GM12878 (cell line): ENCODE data around the gene TP73. TPM values are rescaled to one million over a fixed set of nuclear protein-coding genes. Genes with fewer than 3 reads are reported as not detected.

Experiments
- ATAC-seq: fragments of 200-7000 bp; cut with Tn5 transposase; 3 replicates; pipeline ENCODE4 v1.9.1; 2020; ENCODE audit warnings: mild to moderate bottlenecking, moderate library complexity
- BruUV-seq: library from RNA; stranded (reverse); fragments of 400-500 nt; replicated peaks from 2 replicates; lab custom pipeline; 2021; lab: Mats Ljungman, UMichigan
- CTCF ChIA-PET: fragments of 300-600 bp; sonication (Branson Sonifier 250); formaldehyde crosslinking; extraction: SDS; loops from one replicate; lab custom pipeline; 2021; ENCODE audit warnings: inconsistent platforms; lab: Yijun Ruan, JAX
- POLR2A ChIA-PET: fragments of 350-600 bp; formaldehyde crosslinking; extraction: SDS; loops from one replicate; lab custom pipeline; 2021; ENCODE audit warnings: inconsistent platforms; lab: Charles Lee
- RAD21 ChIA-PET: fragments of 300-600 bp; sonication (Branson Sonifier 250); formaldehyde crosslinking; loops from one replicate; lab custom pipeline; 2023; ENCODE audit warnings: antibody characterized with exemption; ENCODE audit not compliant: unreplicated experiment; lab: Charles Lee
- SMC1A ChIA-PET: fragments of 300-600 bp; sonication (Branson Sonifier 250); formaldehyde crosslinking; loops from one replicate; lab custom pipeline; 2023; ENCODE audit not compliant: unreplicated experiment, uncharacterized antibody; lab: Charles Lee
- DNase-seq: peaks from one replicate; pipeline ENCODE4 v3.0.0-alpha.2; 2011; ENCODE audit warnings: low read depth, low spot score
- FAIRE-seq: peaks from 3 replicates; lab custom pipeline; 2011; peaks lifted over from hg19 to GRCh38; lab: Jason Lieb, UNC
- H2AFZ ChIP-seq: 2 replicates; pipeline ENCODE4 v1.6.0; 2011; ENCODE audit warnings: low read depth, low read length, control low read depth; ENCODE audit not compliant: control insufficient read depth
- H3K27ac ChIP-seq: 2 replicates; pipeline ENCODE4 v1.5.1; 2011; ENCODE audit warnings: control low read depth; ENCODE audit not compliant: control insufficient read depth, insufficient read depth
- H3K27me3 ChIP-seq, 2 experiments: replicated peaks in 1 of 2; 2 replicates each; pipeline versions ENCODE4 v1.6.0 to v1.6.1; 2011; ENCODE audit warnings: low read length in 1 of 2; ENCODE audit not compliant: control insufficient read depth in 2 of 2, insufficient read depth in 2 of 2
- H3K36me3 ChIP-seq, 2 experiments: 2 replicates each; pipeline ENCODE4 v1.5.1; 2011; ENCODE audit warnings: low read length in 1 of 2; ENCODE audit not compliant: control insufficient read depth in 2 of 2, insufficient read depth in 2 of 2
- H3K4me1 ChIP-seq: 2 replicates; pipeline ENCODE4 v1.6.1; 2011; ENCODE audit warnings: mild to moderate bottlenecking, low read length, moderate library complexity, mixed read lengths; ENCODE audit not compliant: control insufficient read depth, insufficient read depth
- H3K4me2 ChIP-seq: 2 replicates; pipeline ENCODE4 v1.6.0; 2011; ENCODE audit warnings: control low read depth; ENCODE audit not compliant: control insufficient read depth, insufficient read depth
- H3K4me3 ChIP-seq: fragments of 200-600 bp; sonication (generic); 2 replicates; pipeline ENCODE4 v1.5.1; 2016
- H3K79me2 ChIP-seq: 2 replicates; pipeline ENCODE4 v1.6.0; 2011; ENCODE audit warnings: low read length; ENCODE audit not compliant: control insufficient read depth, insufficient read depth
- H3K9ac ChIP-seq: 2 replicates; pipeline ENCODE4 v1.8.0; 2011; ENCODE audit warnings: low read length, control low read depth, mixed read lengths; ENCODE audit not compliant: control insufficient read depth, insufficient read depth
- H3K9me3 ChIP-seq: replicated peaks from 3 replicates; pipeline ENCODE4 v1.5.1; 2011; ENCODE audit warnings: mild to moderate bottlenecking, low read length; ENCODE audit not compliant: control insufficient read depth, insufficient read depth
- H4K20me1 ChIP-seq: 2 replicates; pipeline ENCODE4 v1.6.0; 2011; ENCODE audit not compliant: control insufficient read depth, insufficient read depth
- ATF7 ChIP-seq: fragments of 450-650 bp; IDR thresholded peaks from 2 replicates; pipeline ENCODE4 v1.6.1; 2016; ENCODE audit warnings: low read depth, mild to moderate bottlenecking
- CEBPB ChIP-seq, 2 experiments: fragments of 150-350 bp in 1 of 2; IDR thresholded peaks; 2 replicates each; pipeline ENCODE4 v1.6.1; 2012 to 2014; ENCODE audit warnings: low read depth in 2 of 2, low read length in 2 of 2, borderline replicate concordance in 1 of 2, inconsistent platforms in 1 of 2
- CHD1 ChIP-seq: IDR thresholded peaks from 2 replicates; pipeline ENCODE4 v1.6.1; 2012; ENCODE audit warnings: low read depth, low read length, improper control_type of control experiment
- CHD2 ChIP-seq: IDR thresholded peaks from 2 replicates; pipeline ENCODE4 v1.6.1; 2011; ENCODE audit warnings: low read depth, low read length, improper control_type of control experiment, borderline replicate concordance
- CREM ChIP-seq: IDR thresholded peaks from 2 replicates; pipeline ENCODE4 v1.6.1; 2014; ENCODE audit warnings: antibody characterized with exemption, low read depth
- HDAC6 ChIP-seq: fragments of 200-600 bp; sonication (generic); IDR thresholded peaks from one replicate; pipeline ENCODE4 v1.8.0; 2017; ENCODE audit warnings: antibody characterized with exemption; ENCODE audit not compliant: unreplicated experiment
- HSF1 ChIP-seq: fragments of 150-350 bp; IDR thresholded peaks from 2 replicates; pipeline ENCODE4 v1.6.1; 2014; ENCODE audit warnings: mild to moderate bottlenecking, low read depth, low read length
- KAT2A ChIP-seq: conservative IDR thresholded peaks from 2 replicates; pipeline ENCODE4 v1.6.1; 2011; ENCODE audit warnings: low read depth, low read length; ENCODE audit not compliant: control insufficient read depth
- MLLT1 ChIP-seq: fragments of 450-650 bp; IDR thresholded peaks from 2 replicates; pipeline ENCODE4 v1.6.1; 2016; ENCODE audit warnings: mild to moderate bottlenecking
- PAX5 ChIP-seq: IDR thresholded peaks from 2 replicates; pipeline ENCODE4 v1.6.1; 2011; ENCODE audit warnings: low read depth, low read length, borderline replicate concordance
- SMARCA5 ChIP-seq: fragments of 450-650 bp; IDR thresholded peaks from 2 replicates; pipeline ENCODE4 v1.6.1; 2017; ENCODE audit warnings: mild to moderate bottlenecking
- SMC3 ChIP-seq: IDR thresholded peaks from 2 replicates; pipeline ENCODE4 v1.6.1; 2011; ENCODE audit warnings: low read length, improper control_type of control experiment, borderline replicate concordance
- SREBF1 ChIP-seq: IDR thresholded peaks from 2 replicates; pipeline ENCODE4 v1.6.1; 2012; ENCODE audit warnings: mild to moderate bottlenecking, low read length
- ZNF207 ChIP-seq: fragments of 450-650 bp; IDR thresholded peaks from 2 replicates; pipeline ENCODE4 v1.6.1; 2014; ENCODE audit warnings: antibody characterized with exemption, mild to moderate bottlenecking, borderline replicate concordance
- WGBS: methylation state at CpG from one replicate; pipeline ENCODE4 v1.1.6; 2016; ENCODE audit warnings: low lambda C conversion rate; ENCODE audit not compliant: insufficient replicate concordance, insufficient coverage; ENCODE audit errors: missing lambda C conversion rate; 5-methylcytosine and 5-hydroxymethylcytosine counted together
- in situ Hi-C: fragments of 300-500 bp; cut with MboI; formaldehyde crosslinking; loops from 9 replicates; pipeline ENCODE4 v1.14.3; 2018; ENCODE audit warnings: mixed read lengths
- intact Hi-C: fragments of 100-400 bp; cut with micrococcal nuclease; formaldehyde crosslinking; loops from one replicate; pipeline ENCODE4 v1.14.2; 2022; ENCODE audit not compliant: unreplicated experiment
- polyA plus RNA-seq, 11 experiments: library from polyadenylated mRNA; depleted of rRNA in 4 of 11; unstranded in 6 of 11; stranded (reverse) in 5 of 11; fragments of >200 nt; fragmentation: Nextera tagmentation in 4 of 11; fragmentation: Illumina TruSeq in 1 of 11; extraction: Ambion mirVana in 4 of 11; extraction: Trizol in 1 of 11; gene quantifications; 1 replicate in 1 of 11; 2 replicates in 10 of 11; pipeline versions ENCODE4 v1.2.1 to v1.2.3, GENCODE V29; 2011 to 2016; ENCODE audit warnings: inconsistent platforms in 2 of 11, missing spikeins in 2 of 11, low read depth in 1 of 11
- total RNA-seq, 4 experiments: library from RNA; depleted of rRNA in 3 of 4; stranded (reverse); fragments of >200 nt in 3 of 4; fragmentation: Illumina TruSeq in 1 of 4; extraction: Trizol in 1 of 4; gene quantifications; 2 replicates each; pipeline versions ENCODE4 v1.2.1 to v1.2.3, GENCODE V29; 2013 to 2021

The TP73 gene
- total and polyA plus RNA-seq, 10 of the 15 experiments (the other 5 are each of a cell fraction or from before 2014, with no cell fraction given): 0.08 to 54.2 (median 14.9) TPM

- TF ChIP-seq MLLT1 (no peak), CHD1 (no peak), HDAC6 (no peak), CREM (no peak), SMARCA5 (no peak), ZNF207 (no peak), ATF7 (no peak), SMC3 (no peak), CEBPB (IDR thresholded peaks at IDR 0.05; ENCODE audit: borderline replicate concordance in 1 of 2, low read depth in 2 of 2, low read length in 2 of 2) (no peak), HSF1 (no peak), PAX5 (no peak), KAT2A (no peak), CHD2 (no peak), SREBF1 (no peak)
- POLR2A ChIA-PET: no interaction called here
- CTCF ChIA-PET: interaction anchor here (1.1 kb wide), 1 partner anchor 89 kb away, joined by 3 read pairs; no protein-coding TSS in a partner anchor
- no peaks in the 10 kb centered on the region for H3K27me3 ChIP-seq
- ATAC-seq (no peak), FAIRE-seq (no peak), DNase-seq (no peak)
- in situ Hi-C loops (no loop called here), intact Hi-C loops (no loop called here)
- H3K27ac ChIP-seq: no peak overlapping the region
- H2AFZ ChIP-seq: no peak overlapping the region
- no peak overlapping the region for H3K4me2 ChIP-seq
- no peaks in the 10 kb centered on the region for H3K79me2 ChIP-seq
- no peaks in the 10 kb centered on the region for H4K20me1 ChIP-seq
- H3K4me1 ChIP-seq: no peaks in the 10 kb centered on the region
- no peak overlapping the region for H3K4me3 ChIP-seq
- H3K36me3 ChIP-seq: peaks cover 16 to 17% of the 10 kb centered on the region in 2 experiments
- WGBS: 79% methylated on average over 9 of the region's 9 CpGs
- BruUV-seq: no TSS peak
- RAD21 ChIA-PET: no interaction called here
- no peak overlapping the region for H3K9ac ChIP-seq
- H3K9me3 ChIP-seq: no peaks in the 10 kb centered on the region
- SMC1A ChIA-PET: no interaction called here
Measured at GRCh38 chr1:3630914-3631313, 21.4 kb upstream of the TP73 start.
